PC-3 (cell line): ENCODE results near the gene ADAMTS9. TPM values are rescaled to one million over a fixed set of nuclear protein-coding genes. Genes with fewer than 3 reads are reported as not detected.

Experiments
- ATAC-seq: fragments of 200-7000 bp; cut with Tn5 transposase; 2 replicates; pipeline ENCODE4 v1.9.1; 2020; ENCODE audit warnings: mild to moderate bottlenecking, moderate library complexity
- BruUV-seq: library from RNA; stranded (reverse); fragments of 400-500 nt; replicated peaks from 2 replicates; lab custom pipeline; 2021; lab: Mats Ljungman, UMichigan
- CTCF ChIA-PET: fragments of 300-600 bp; sonication (Branson Sonifier 250); formaldehyde crosslinking; loops from one replicate; lab custom pipeline; 2022; ENCODE audit warnings: antibody characterized with exemption; lab: Charles Lee
- POLR2A ChIA-PET: fragments of 300-600 bp; sonication (Branson Sonifier 250); formaldehyde crosslinking; loops from one replicate; lab custom pipeline; 2022; ENCODE audit warnings: antibody characterized with exemption; ENCODE audit not compliant: unreplicated experiment; lab: Charles Lee
- DNase-seq: peaks from one replicate; pipeline ENCODE4 v3.0.0-alpha.2; 2015
- H2AFZ ChIP-seq: fragments of 300-600 bp; sonication (generic); 2 replicates; pipeline ENCODE4 v1.6.0; 2016; ENCODE audit warnings: antibody characterized with exemption, low read length
- H3F3A ChIP-seq: fragments of 300-600 bp; sonication (generic); one replicate; pipeline ENCODE4 v1.6.0; 2017; ENCODE audit warnings: antibody characterized with exemption, low read length, control low read depth, mild to moderate bottlenecking; ENCODE audit not compliant: unreplicated experiment
- H3K27ac ChIP-seq: fragments of 300-600 bp; sonication (generic); 2 replicates; pipeline ENCODE4 v1.5.1; 2016; ENCODE audit warnings: mild to moderate bottlenecking, low read length
- H3K27me3 ChIP-seq: fragments of 300-600 bp; sonication (generic); 2 replicates; pipeline ENCODE4 v1.6.1; 2016; ENCODE audit warnings: low read length, mixed read lengths
- H3K36me3 ChIP-seq: fragments of 300-600 bp; sonication (generic); 2 replicates; pipeline ENCODE4 v1.6.1; 2016; ENCODE audit warnings: low read depth, mixed run types, low read length, mixed read lengths
- H3K4me1 ChIP-seq: fragments of 300-600 bp; sonication (generic); 2 replicates; pipeline ENCODE4 v1.5.1; 2016; ENCODE audit warnings: low read length; ENCODE audit not compliant: insufficient read depth
- H3K4me2 ChIP-seq: fragments of 300-600 bp; sonication (generic); 2 replicates; pipeline ENCODE4 v1.6.0; 2016; ENCODE audit warnings: low read length
- H3K4me3 ChIP-seq: fragments of 300-600 bp; sonication (generic); 2 replicates; pipeline ENCODE4 v1.5.1; 2016; ENCODE audit warnings: mild to moderate bottlenecking, low read length, mixed read lengths
- H3K79me2 ChIP-seq: fragments of 300-600 bp; sonication (generic); 2 replicates; pipeline ENCODE4 v1.6.1; 2017; ENCODE audit warnings: low read length, mixed read lengths
- H3K9ac ChIP-seq: fragments of 300-600 bp; sonication (generic); 2 replicates; pipeline ENCODE4 v1.6.0; 2016; ENCODE audit warnings: mild to moderate bottlenecking, low read length
- H3K9me2 ChIP-seq: fragments of 300-600 bp; sonication (generic); replicated peaks from 2 replicates; pipeline ENCODE4 v1.6.1; 2016; ENCODE audit warnings: mixed run types, low read length, mixed read lengths
- H3K9me3 ChIP-seq: fragments of 300-600 bp; sonication (generic); 2 replicates; pipeline ENCODE4 v1.6.1; 2016; ENCODE audit warnings: low read length, mixed read lengths
- H4K20me1 ChIP-seq: fragments of 300-600 bp; sonication (generic); 2 replicates; pipeline ENCODE4 v1.6.1; 2016; ENCODE audit warnings: low read length, mixed read lengths
- CTCF ChIP-seq: fragments of 300-600 bp; sonication (generic); conservative IDR thresholded peaks from 2 replicates; pipeline ENCODE4 v1.5.1; 2017; ENCODE audit warnings: antibody characterized with exemption, low read depth, mild to moderate bottlenecking, low read length
- EZH2 ChIP-seq: fragments of 300-600 bp; sonication (generic); IDR thresholded peaks from one replicate; pipeline ENCODE4 v1.6.1; 2017; ENCODE audit warnings: antibody characterized with exemption, mild to moderate bottlenecking, low read length; ENCODE audit not compliant: unreplicated experiment
- EZH2phosphoT487 ChIP-seq: fragments of 300-600 bp; sonication (generic); IDR thresholded peaks from 2 replicates; pipeline ENCODE4 v1.6.1; 2018; ENCODE audit warnings: mild to moderate bottlenecking, antibody characterized with exemption, low read length, borderline replicate concordance
- intact Hi-C: fragments of 100-400 bp; cut with micrococcal nuclease; formaldehyde crosslinking; loops from 2 replicates; pipeline ENCODE4 v1.9.0; 2023
- total RNA-seq: library from RNA; depleted of rRNA; stranded (reverse); fragments of >200 nt; gene quantifications from 2 replicates; pipeline ENCODE4 v1.2.3, GENCODE V29; 2014

Gene ADAMTS9
- total RNA-seq, 1 experiment from 2014 or later = 0.55 TPM

- no peaks in the 10 kb centered on the region for H3F3A ChIP-seq
- no peaks in the 10 kb centered on the region for H3K36me3 ChIP-seq
- no peaks in the 10 kb centered on the region for H3K9me3 ChIP-seq
- no peak overlapping the region for H2AFZ ChIP-seq
- no TSS peak for BruUV-seq
- no peaks in the 10 kb centered on the region for H4K20me1 ChIP-seq
- no peaks in the 10 kb centered on the region for H3K27me3 ChIP-seq
- intact Hi-C loops = no loop called here
- H3K9me2 ChIP-seq = no peaks in the 10 kb centered on the region
- no peaks in the 10 kb centered on the region for H3K4me1 ChIP-seq
- DNase-seq = no peak
- POLR2A ChIA-PET = no interaction called here
- H3K4me2 ChIP-seq = no peak overlapping the region
- H3K9ac ChIP-seq = no peak overlapping the region
- ATAC-seq = no peak
- TF ChIP-seq CTCF (no peak), EZH2phosphoT487 (no peak), EZH2 (no peak)
- no peak overlapping the region for H3K4me3 ChIP-seq
- CTCF ChIA-PET = no interaction called here
- H3K27ac ChIP-seq = no peak overlapping the region
- no peaks in the 10 kb centered on the region for H3K79me2 ChIP-seq
Measured at GRCh38 chr3:64667887-64668581, 19.8 kb downstream of the ADAMTS9 start.

GRCh38 chr3:64667138-64667537 lies 20.7 kb downstream of the ADAMTS9 start:
- H3K9me3 ChIP-seq = no peaks in the 10 kb centered on the region
- H3K9ac ChIP-seq = no peak overlapping the region
- H3K4me2 ChIP-seq = no peak overlapping the region
- H4K20me1 ChIP-seq = no peaks in the 10 kb centered on the region
- CTCF ChIA-PET = no interaction called here
- POLR2A ChIA-PET = no interaction called here
- no peaks in the 10 kb centered on the region for H3K4me1 ChIP-seq
- H2AFZ ChIP-seq = no peak overlapping the region
- ATAC-seq (no peak), DNase-seq (no peak)
- no TSS peak for BruUV-seq
- H3F3A ChIP-seq = no peaks in the 10 kb centered on the region
- no peaks in the 10 kb centered on the region for H3K36me3 ChIP-seq
- TF ChIP-seq EZH2phosphoT487 (no peak), EZH2 (no peak), CTCF (no peak)
- no peaks in the 10 kb centered on the region for H3K9me2 ChIP-seq
- intact Hi-C loops = no loop called here
- peaks cover 1% of the 10 kb centered on the region; the same call in 1 of the 2 replicates for H3K27me3 ChIP-seq
- H3K27ac ChIP-seq = no peak overlapping the region
- H3K4me3 ChIP-seq = no peak overlapping the region
- no peaks in the 10 kb centered on the region for H3K79me2 ChIP-seq

- DNase-seq (no peak), ATAC-seq (no peak)
- intact Hi-C loops = no loop called here
- no peaks in the 10 kb centered on the region for H3F3A ChIP-seq
- no peak for TF ChIP-seq EZH2phosphoT487
- no peak for TF ChIP-seq CTCF
- TF ChIP-seq EZH2 = no peak
- no peak overlapping the region for H3K9ac ChIP-seq
- no peaks in the 10 kb centered on the region for H3K36me3 ChIP-seq
- no peaks in the 10 kb centered on the region for H4K20me1 ChIP-seq
- BruUV-seq = no TSS peak
- CTCF ChIA-PET = no interaction called here
- H3K4me2 ChIP-seq = no peak overlapping the region
- H3K9me3 ChIP-seq = no peaks in the 10 kb centered on the region
- no peak overlapping the region for H3K4me3 ChIP-seq
- H3K4me1 ChIP-seq = no peaks in the 10 kb centered on the region
- no peak overlapping the region for H2AFZ ChIP-seq
- peaks cover 4% of the 10 kb centered on the region; the same call in 1 of the 2 replicates for H3K27me3 ChIP-seq
- no peak overlapping the region for H3K27ac ChIP-seq
- H3K9me2 ChIP-seq = no peaks in the 10 kb centered on the region
- H3K79me2 ChIP-seq = no peaks in the 10 kb centered on the region
- POLR2A ChIA-PET = no interaction called here
Measured at GRCh38 chr3:64666171-64666588, 21.6 kb downstream of the ADAMTS9 start.
